NCI-H2196 treated with DMSO at 0.1 percent for 48 hours (cell line): ENCODE measurements around the gene TMEM26.

Experiments used
- DNase-seq: peaks from one replicate; lab custom pipeline; 2025; ENCODE audit not compliant: unreplicated experiment; lab: John Stamatoyannopoulos, UW

The TMEM26 gene

GRCh38 chr10:61460835-61461234 is 7.7 kb upstream of the TMEM26 start:
- DNase-seq, result no peak

GRCh38 chr10:61458031-61458430 is 4.8 kb upstream of the TMEM26 start:
- DNase-seq, result no peak

- no peak for DNase-seq
Measured at GRCh38 chr10:61456095-61456789, 3.1 kb upstream of the TMEM26 start.

- no peak for DNase-seq
Measured at GRCh38 chr10:61455656-61456055, 2.5 kb upstream of the TMEM26 start.

GRCh38 chr10:61454541-61454940 is 1.4 kb upstream of the TMEM26 start:
- DNase-seq, result no peak

- no peak for DNase-seq
Measured at GRCh38 chr10:61452151-61452651, 980 bp downstream of the TMEM26 start.

GRCh38 chr10:61451357-61451756 is 1.8 kb downstream of the TMEM26 start:
- DNase-seq, result no peak

- no peak for DNase-seq
Measured at GRCh38 chr10:61448841-61449600, 4.2 kb downstream of the TMEM26 start.

- no peak for DNase-seq
Measured at GRCh38 chr10:61448091-61448490, 5.1 kb downstream of the TMEM26 start.

GRCh38 chr10:61439058-61439609 is 14.0 kb downstream of the TMEM26 start:
- no peak for DNase-seq

GRCh38 chr10:61438141-61438988 is 14.8 kb downstream of the TMEM26 start:
- DNase-seq, result no peak

- no peak for DNase-seq
Measured at GRCh38 chr10:61423178-61423577, 30.0 kb downstream of the TMEM26 start.

- no peak for DNase-seq
Measured at GRCh38 chr10:61417661-61418060, 35.5 kb downstream of the TMEM26 start.

GRCh38 chr10:61415824-61416223 is 37.4 kb downstream of the TMEM26 start:
- no peak for DNase-seq

GRCh38 chr10:61411706-61412105 is 41.5 kb downstream of the TMEM26 start:
- DNase-seq, result no peak

- DNase-seq, result no peak
Measured at GRCh38 chr10:61410353-61411070, 42.7 kb downstream of the TMEM26 start.

GRCh38 chr10:61409157-61409556 is 44.0 kb downstream of the TMEM26 start:
- DNase-seq, result no peak

GRCh38 chr10:61408105-61408504 is 45.1 kb downstream of the TMEM26 start:
- no peak for DNase-seq

GRCh38 chr10:61406736-61407135 is 46.4 kb downstream of the TMEM26 start:
- no peak for DNase-seq

- no peak for DNase-seq
Measured at GRCh38 chr10:61406242-61406641, 46.9 kb downstream of the TMEM26 start.

- DNase-seq, result no peak
Measured at GRCh38 chr10:61404751-61405150, 48.4 kb downstream of the TMEM26 start.
